Trophoblast cell (in vitro differentiated cells and primary cell): ENCODE results near the gene ELOVL6.
A peak's percentile ranks its signal among the peaks of the same experiment; 100 is the strongest.

Source experiments
- DNase-seq, 2 donors: peaks; one replicate each; pipeline ENCODE4 v3.0.0-alpha.2; 2016
- H2AFZ ChIP-seq: 2 replicates; pipeline ENCODE4 v1.6.1; 2013; ENCODE audit warnings: low read length, moderate library complexity, mild to moderate bottlenecking; ENCODE audit not compliant: insufficient read depth, poor library complexity
- H2AK5ac ChIP-seq: 2 replicates; pipeline ENCODE4 v1.6.1; 2013; ENCODE audit warnings: mild to moderate bottlenecking, low read length
- H2BK120ac ChIP-seq: 2 replicates; pipeline ENCODE4 v1.6.1; 2013; ENCODE audit warnings: low read length, mild to moderate bottlenecking, moderate library complexity; ENCODE audit not compliant: insufficient read depth, poor library complexity
- H2BK12ac ChIP-seq: 2 replicates; pipeline ENCODE4 v1.6.1; 2013; ENCODE audit warnings: mild to moderate bottlenecking, low read length, moderate library complexity
- H2BK5ac ChIP-seq: 2 replicates; pipeline ENCODE4 v1.6.1; 2013; ENCODE audit warnings: low read length, low read depth, moderate library complexity, mild to moderate bottlenecking; ENCODE audit not compliant: poor library complexity
- H3K14ac ChIP-seq: 2 replicates; pipeline ENCODE4 v1.6.1; 2013; ENCODE audit warnings: mild to moderate bottlenecking, low read length
- H3K18ac ChIP-seq: 2 replicates; pipeline ENCODE4 v1.6.1; 2013; ENCODE audit warnings: mild to moderate bottlenecking, low read length
- H3K23ac ChIP-seq: 2 replicates; pipeline ENCODE4 v1.6.1; 2013; ENCODE audit warnings: low read length
- H3K27ac ChIP-seq: 2 replicates; pipeline ENCODE4 v1.5.1; 2013; ENCODE audit warnings: low read depth, mild to moderate bottlenecking, inconsistent platforms, low read length, moderate library complexity
- H3K27me3 ChIP-seq: 2 replicates; pipeline ENCODE4 v1.6.1; 2013; ENCODE audit warnings: inconsistent platforms, mild to moderate bottlenecking, low read length, moderate library complexity; ENCODE audit not compliant: insufficient read depth
- H3K36me3 ChIP-seq, 2 experiments: 1 replicate in 1 of 2; 2 replicates in 1 of 2; pipeline ENCODE4 v1.6.1; 2013; ENCODE audit warnings: low read length in 2 of 2, mild to moderate bottlenecking in 2 of 2, moderate library complexity in 1 of 2; ENCODE audit not compliant: insufficient read depth in 2 of 2, control insufficient read depth in 1 of 2
- H3K4ac ChIP-seq: 2 replicates; pipeline ENCODE4 v1.6.1; 2013; ENCODE audit warnings: low read depth, mild to moderate bottlenecking, low read length, moderate library complexity
- H3K4me1 ChIP-seq, 2 experiments: 1 replicate in 1 of 2; 2 replicates in 1 of 2; pipeline ENCODE4 v1.6.1; 2013; ENCODE audit warnings: low read length in 2 of 2, mild to moderate bottlenecking in 2 of 2, moderate library complexity in 1 of 2; ENCODE audit not compliant: insufficient read depth in 2 of 2, control insufficient read depth in 1 of 2
- H3K4me2 ChIP-seq: 2 replicates; pipeline ENCODE4 v1.6.1; 2013; ENCODE audit warnings: inconsistent platforms, mild to moderate bottlenecking, low read length, moderate library complexity
- H3K4me3 ChIP-seq: 2 replicates; pipeline ENCODE4 v1.5.1; 2013; ENCODE audit warnings: mild to moderate bottlenecking, low read depth, low read length, inconsistent platforms
- H3K79me1 ChIP-seq: one replicate; pipeline ENCODE4 v1.6.1; 2013; ENCODE audit warnings: low read length
- H3K79me2 ChIP-seq: 2 replicates; pipeline ENCODE4 v1.6.1; 2013; ENCODE audit warnings: low read length, mild to moderate bottlenecking; ENCODE audit not compliant: control insufficient read depth, insufficient read depth, poor library complexity
- H3K9ac ChIP-seq: 2 replicates; pipeline ENCODE4 v1.6.1; 2013; ENCODE audit warnings: mild to moderate bottlenecking, low read length
- H3K9me3 ChIP-seq: 2 replicates; pipeline ENCODE4 v1.6.1; 2013; ENCODE audit warnings: low read depth, mild to moderate bottlenecking, control low read depth, inconsistent platforms, low read length; ENCODE audit not compliant: insufficient read depth
- H4K12ac ChIP-seq: 2 replicates; pipeline ENCODE4 v1.6.1; 2013; ENCODE audit warnings: low read depth, mild to moderate bottlenecking, low read length, moderate library complexity
- H4K8ac ChIP-seq: 2 replicates; pipeline ENCODE4 v1.6.1; 2013; ENCODE audit warnings: low read depth, mild to moderate bottlenecking, low read length, moderate library complexity
- H4K91ac ChIP-seq: one replicate; pipeline ENCODE4 v1.6.1; 2013; ENCODE audit warnings: low read depth, mild to moderate bottlenecking, low read length, moderate library complexity
- WGBS: extraction: QIAGEN DNeasy Blood & Tissue Kit; methylation state at CpG from one replicate; pipeline ENCODE4 v1.1.7; 2013; ENCODE audit warnings: missing lambda C conversion rate; ENCODE audit not compliant: insufficient read length, insufficient coverage; ENCODE audit errors: extremely low coverage; 5-methylcytosine and 5-hydroxymethylcytosine counted together

Gene ELOVL6

GRCh38 chr4:110164251-110164650, 34.2 kb downstream of the ELOVL6 start:
- Histone ChIP-seq H3K9me3 (no peaks in the 10 kb centered on the region), H3K36me3 (no peaks in the 10 kb centered on the region), H3K23ac (no peak overlapping the region), H3K4ac (no peak overlapping the region), H4K91ac (no peak overlapping the region), H3K4me3 (no peak overlapping the region), H3K79me1 (peaks cover 4% of the 10 kb centered on the region), H3K27ac (no peak overlapping the region), H2BK12ac (no peak overlapping the region), H2BK5ac (no peak overlapping the region), H2AK5ac (no peak overlapping the region), H3K79me2 (no peaks in the 10 kb centered on the region), H3K4me2 (no peak overlapping the region), H4K12ac (no peak overlapping the region), H3K9ac (no peak overlapping the region), H3K4me1 (peaks cover 8 to 10% of the 10 kb centered on the region in 2 experiments), H3K27me3 (no peaks in the 10 kb centered on the region), H2BK120ac (no peak overlapping the region), H3K18ac (no peak overlapping the region), H3K14ac (no peak overlapping the region), H4K8ac (no peak overlapping the region), H2AFZ (no peak overlapping the region)
- WGBS: no CpG with 5 or more reads among the region's 5 CpGs
- peak; percentile 82 to 83 for DNase-seq

- WGBS: no CpG with 5 or more reads among the region's 4 CpGs
- H3K27ac ChIP-seq: no peak overlapping the region
- no peaks in the 10 kb centered on the region for H3K79me2 ChIP-seq
- H3K36me3 ChIP-seq: no peaks in the 10 kb centered on the region
- H4K8ac ChIP-seq: no peak overlapping the region
- no peak overlapping the region for H2BK120ac ChIP-seq
- DNase-seq: peak; percentile 50 to 95
- no peak overlapping the region for H3K23ac ChIP-seq
- no peak overlapping the region for H2BK12ac ChIP-seq
- H3K9ac ChIP-seq: no peak overlapping the region
- H3K9me3 ChIP-seq: no peaks in the 10 kb centered on the region
- H4K12ac ChIP-seq: no peak overlapping the region
- H2BK5ac ChIP-seq: no peak overlapping the region
- no peak overlapping the region for H3K4ac ChIP-seq
- no peak overlapping the region for H2AFZ ChIP-seq
- H2AK5ac ChIP-seq: no peak overlapping the region
- peaks cover 4% of the 10 kb centered on the region for H3K79me1 ChIP-seq
- H3K4me2 ChIP-seq: no peak overlapping the region
- no peaks in the 10 kb centered on the region for H3K27me3 ChIP-seq
- H3K4me3 ChIP-seq: no peak overlapping the region
- H3K18ac ChIP-seq: no peak overlapping the region
- no peak overlapping the region for H4K91ac ChIP-seq
- H3K4me1 ChIP-seq: peaks cover 8 to 10% of the 10 kb centered on the region in 2 experiments
- no peak overlapping the region for H3K14ac ChIP-seq
Observed at GRCh38 chr4:110163327-110164069, 34.9 kb downstream of the ELOVL6 start.

GRCh38 chr4:110160618-110161017, 37.8 kb downstream of the ELOVL6 start:
- H2BK120ac ChIP-seq: no peak overlapping the region
- H3K9ac ChIP-seq: no peak overlapping the region
- peak in 1 of 2 donors; percentile 53 for DNase-seq

DNA sequence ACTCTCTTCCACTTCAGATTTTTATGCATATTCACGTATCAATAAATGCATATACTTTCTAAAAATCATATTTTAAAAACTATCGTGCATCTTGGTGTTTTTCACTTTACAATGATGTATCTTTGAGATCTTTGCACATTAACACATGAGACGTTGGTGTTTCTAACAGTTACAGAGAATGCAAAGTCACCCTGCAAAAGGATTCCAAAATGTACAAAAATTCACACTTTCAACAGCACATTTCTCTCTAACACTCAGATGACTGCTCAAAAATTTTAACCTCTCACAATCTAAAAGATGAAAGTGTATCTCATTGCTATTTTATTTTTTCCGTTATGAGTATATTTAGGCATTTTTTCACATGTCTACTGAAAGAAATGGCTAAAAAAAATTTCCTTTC, 38.9 kb downstream of the ELOVL6 start:
- H3K79me2 ChIP-seq: no peaks in the 10 kb centered on the region
- no peak overlapping the region for H4K12ac ChIP-seq
- no peak overlapping the region for H3K4me2 ChIP-seq
- H3K27ac ChIP-seq: no peak overlapping the region
- H2BK12ac ChIP-seq: no peak overlapping the region
- H3K4ac ChIP-seq: no peak overlapping the region
- H4K91ac ChIP-seq: no peak overlapping the region
- no peak overlapping the region for H3K14ac ChIP-seq
- WGBS: 100% methylated on average over 2 of the region's 4 CpGs
- no peak for DNase-seq
- H3K18ac ChIP-seq: no peak overlapping the region
- H3K9ac ChIP-seq: no peak overlapping the region
- no peak overlapping the region for H3K23ac ChIP-seq
- H3K27me3 ChIP-seq: no peaks in the 10 kb centered on the region
- no peak overlapping the region for H4K8ac ChIP-seq
- no peaks in the 10 kb centered on the region for H3K79me1 ChIP-seq
- H2AK5ac ChIP-seq: no peak overlapping the region
- no peak overlapping the region for H2BK120ac ChIP-seq
- no peaks in the 10 kb centered on the region for H3K4me1 ChIP-seq
- H3K9me3 ChIP-seq: no peaks in the 10 kb centered on the region
- no peak overlapping the region for H2AFZ ChIP-seq
- H2BK5ac ChIP-seq: no peak overlapping the region
- H3K4me3 ChIP-seq: no peak overlapping the region
- no peaks in the 10 kb centered on the region for H3K36me3 ChIP-seq

More at GRCh38 chr4:110160618-110161017, 37.8 kb downstream of the ELOVL6 start:
- Histone ChIP-seq H3K4me1 (peaks cover 4 to 8% of the 10 kb centered on the region in 2 experiments), H3K9me3 (no peaks in the 10 kb centered on the region), H3K36me3 (no peaks in the 10 kb centered on the region), H3K27ac (no peak overlapping the region), H4K12ac (no peak overlapping the region), H3K79me1 (peaks cover 4% of the 10 kb centered on the region), H2BK5ac (no peak overlapping the region), H4K8ac (no peak overlapping the region), H3K4ac (no peak overlapping the region), H2AFZ (no peak overlapping the region), H3K4me2 (no peak overlapping the region), H3K27me3 (no peaks in the 10 kb centered on the region), H3K79me2 (no peaks in the 10 kb centered on the region), H3K14ac (no peak overlapping the region), H4K91ac (no peak overlapping the region), H2AK5ac (no peak overlapping the region), H3K23ac (no peak overlapping the region), H2BK12ac (no peak overlapping the region), H3K18ac (no peak overlapping the region), H3K4me3 (no peak overlapping the region)
